ENCODE data around the gene LCN10. TPM values are rescaled to one million over a fixed set of nuclear protein-coding genes. Genes with fewer than 3 reads are reported as not detected.
"Not testable (repeated sequence)": the region's sequence is repeated elsewhere in the genome, so short reads cannot be mapped to it uniquely, and the experiment has no call there.

LCN10 gene
- total RNA-seq, 1 donor from 2014 or later: not detected

- H3K4me3 ChIP-seq (ENCODE audit: low read depth, low read length): no peak overlapping the region
- no peak for DNase-seq (ENCODE audit: low read depth)
- TF ChIP-seq CTCF (conservative IDR thresholded peaks at IDR 0.05; ENCODE audit: low read depth, low read length): no peak
Measured at GRCh38 chr9:136757328-136757727, 14.6 kb upstream of the LCN10 start.

GRCh38 chr9:136756836-136757235, 14.1 kb upstream of the LCN10 start:
- no peak overlapping the region for H3K4me3 ChIP-seq (ENCODE audit: low read depth, low read length)
- no peak for DNase-seq (ENCODE audit: low read depth)
- no peak for TF ChIP-seq CTCF (conservative IDR thresholded peaks at IDR 0.05; ENCODE audit: low read depth, low read length)

- DNase-seq (ENCODE audit: low read depth): no peak
- TF ChIP-seq CTCF (conservative IDR thresholded peaks at IDR 0.05; ENCODE audit: low read depth, low read length): no peak
Measured at GRCh38 chr9:136756134-136756438, 13.3 kb upstream of the LCN10 start.

GRCh38 chr9:136755302-136756133, 12.8 kb upstream of the LCN10 start:
- not testable (repeated sequence) for DNase-seq (ENCODE audit: low read depth); H3K4me3 ChIP-seq (ENCODE audit: low read depth, low read length)

More at GRCh38 chr9:136756134-136756438, 13.3 kb upstream of the LCN10 start:
- no peak overlapping the region for H3K4me3 ChIP-seq (ENCODE audit: low read depth, low read length)

GRCh38 chr9:136754626-136755301, 12.0 kb upstream of the LCN10 start:
- no peak overlapping the region for H3K4me3 ChIP-seq (ENCODE audit: low read depth, low read length)
- no peak for TF ChIP-seq CTCF (conservative IDR thresholded peaks at IDR 0.05; ENCODE audit: low read depth, low read length)
- DNase-seq (ENCODE audit: low read depth): no peak

GRCh38 chr9:136754059-136754572, 11.4 kb upstream of the LCN10 start:
- TF ChIP-seq CTCF (conservative IDR thresholded peaks at IDR 0.05; ENCODE audit: low read depth, low read length): no peak
- DNase-seq (ENCODE audit: low read depth): no peak
- no peak overlapping the region for H3K4me3 ChIP-seq (ENCODE audit: low read depth, low read length)

- no peak for TF ChIP-seq CTCF (conservative IDR thresholded peaks at IDR 0.05; ENCODE audit: low read depth, low read length)
- no peak for DNase-seq (ENCODE audit: low read depth)
- no peak overlapping the region for H3K4me3 ChIP-seq (ENCODE audit: low read depth, low read length)
Measured at GRCh38 chr9:136753371-136754058, 10.8 kb upstream of the LCN10 start.

Measured in epithelial cell of proximal tubule (primary cell).